GM20000 (cell line): ENCODE data around the gene CTSD.

Experiments
- DNase-seq: peaks from one replicate; pipeline ENCODE4 v3.0.0; 2012; ENCODE audit warnings: low spot score
- TF ChIP-seq, protein P1 (sequence below): IDR thresholded peaks from 2 replicates; pipeline ENCODE4 v1.5.1; 2012; ENCODE audit warnings: mild to moderate bottlenecking, control low read depth; ENCODE audit errors: extremely low read depth, missing control alignments

The CTSD gene

DNA sequence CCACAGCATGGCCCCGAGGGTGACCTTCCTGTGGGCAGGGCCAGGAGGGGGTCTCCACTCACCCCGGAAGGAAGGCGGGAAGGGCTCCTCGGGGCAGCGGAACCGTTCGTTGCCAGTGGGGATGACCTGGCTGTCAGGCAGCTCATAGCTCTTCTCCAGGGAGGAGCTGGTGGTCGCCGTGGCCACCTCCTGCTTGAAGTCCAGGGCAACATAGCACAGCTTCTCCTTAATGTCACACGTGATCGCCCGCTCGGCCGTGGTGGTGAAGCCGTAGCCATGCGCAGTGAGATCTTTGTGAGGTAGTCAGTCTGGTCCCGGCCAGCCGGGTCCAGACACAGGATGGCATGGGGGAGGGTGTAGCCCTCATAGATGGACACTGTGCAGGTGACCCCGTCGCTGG, 39.5 kb upstream of the CTSD start:
- TF ChIP-seq, protein P1, sequence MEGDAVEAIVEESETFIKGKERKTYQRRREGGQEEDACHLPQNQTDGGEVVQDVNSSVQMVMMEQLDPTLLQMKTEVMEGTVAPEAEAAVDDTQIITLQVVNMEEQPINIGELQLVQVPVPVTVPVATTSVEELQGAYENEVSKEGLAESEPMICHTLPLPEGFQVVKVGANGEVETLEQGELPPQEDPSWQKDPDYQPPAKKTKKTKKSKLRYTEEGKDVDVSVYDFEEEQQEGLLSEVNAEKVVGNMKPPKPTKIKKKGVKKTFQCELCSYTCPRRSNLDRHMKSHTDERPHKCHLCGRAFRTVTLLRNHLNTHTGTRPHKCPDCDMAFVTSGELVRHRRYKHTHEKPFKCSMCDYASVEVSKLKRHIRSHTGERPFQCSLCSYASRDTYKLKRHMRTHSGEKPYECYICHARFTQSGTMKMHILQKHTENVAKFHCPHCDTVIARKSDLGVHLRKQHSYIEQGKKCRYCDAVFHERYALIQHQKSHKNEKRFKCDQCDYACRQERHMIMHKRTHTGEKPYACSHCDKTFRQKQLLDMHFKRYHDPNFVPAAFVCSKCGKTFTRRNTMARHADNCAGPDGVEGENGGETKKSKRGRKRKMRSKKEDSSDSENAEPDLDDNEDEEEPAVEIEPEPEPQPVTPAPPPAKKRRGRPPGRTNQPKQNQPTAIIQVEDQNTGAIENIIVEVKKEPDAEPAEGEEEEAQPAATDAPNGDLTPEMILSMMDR: no peak
- DNase-seq: no peak

DNA sequence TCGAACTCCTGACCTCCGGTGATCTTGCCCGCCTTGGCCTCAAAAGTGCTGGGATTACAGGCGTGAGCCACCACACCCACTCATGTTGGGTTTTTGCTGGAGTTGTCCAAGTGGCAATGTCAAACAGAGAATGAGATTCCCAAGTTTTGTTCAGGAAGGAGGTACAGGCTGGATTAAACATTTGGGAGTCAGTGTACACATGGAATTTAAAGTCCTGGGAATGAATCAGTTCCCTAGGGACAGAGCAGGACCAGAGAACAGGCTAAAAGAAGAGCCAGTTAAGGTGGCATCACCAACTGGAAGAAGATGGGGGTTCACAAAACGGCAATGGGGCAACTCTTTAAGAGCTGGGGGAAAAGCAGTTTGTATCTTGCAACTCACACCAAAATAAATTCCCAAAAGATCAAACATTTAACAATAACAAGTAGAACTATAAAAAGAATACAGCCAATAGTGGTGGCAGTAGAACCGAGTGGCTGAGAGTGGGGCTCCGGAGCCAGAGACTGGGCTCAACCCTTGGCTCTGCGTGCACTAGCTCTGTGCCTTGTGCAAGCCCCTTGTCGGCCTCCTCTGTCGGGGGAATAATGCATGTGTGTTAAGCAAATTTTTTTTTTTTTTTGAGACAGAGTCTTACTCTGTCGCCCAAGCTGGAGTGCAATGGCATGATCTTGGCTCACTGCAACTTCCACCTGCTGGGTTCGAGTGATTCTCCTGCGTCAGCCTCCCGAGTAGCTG, 33.8 kb upstream of the CTSD start:
- TF ChIP-seq, protein P1: no peak
- DNase-seq: no peak

DNA sequence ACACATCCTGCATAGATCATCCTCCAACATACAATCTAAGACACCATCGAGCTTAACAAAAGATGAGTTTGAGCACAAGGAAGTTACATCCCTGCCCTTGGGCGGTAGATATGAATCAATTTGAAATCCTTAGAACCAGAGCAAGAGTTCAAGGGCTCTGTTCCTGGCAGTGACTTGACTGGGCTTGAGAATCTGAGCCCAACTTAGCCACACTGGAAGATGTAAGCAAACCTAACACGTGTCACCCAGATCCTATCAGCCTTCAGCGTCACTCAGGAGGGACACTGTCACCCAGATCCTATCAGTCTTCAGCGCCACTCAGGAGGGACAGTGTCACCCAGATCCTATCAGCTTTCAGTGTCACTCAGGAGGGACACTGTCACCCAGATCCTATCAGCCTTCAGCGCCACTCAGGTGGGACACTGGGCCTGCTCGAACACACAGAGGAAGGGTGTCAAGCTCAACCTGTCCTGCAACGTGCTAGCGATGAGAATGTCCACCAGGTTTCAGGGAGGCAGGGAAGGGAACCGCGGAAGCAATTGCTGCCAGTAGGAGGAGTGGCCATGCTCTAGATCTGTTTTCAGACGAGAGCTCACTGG, 32.8 kb upstream of the CTSD start:
- no peak for DNase-seq

DNA sequence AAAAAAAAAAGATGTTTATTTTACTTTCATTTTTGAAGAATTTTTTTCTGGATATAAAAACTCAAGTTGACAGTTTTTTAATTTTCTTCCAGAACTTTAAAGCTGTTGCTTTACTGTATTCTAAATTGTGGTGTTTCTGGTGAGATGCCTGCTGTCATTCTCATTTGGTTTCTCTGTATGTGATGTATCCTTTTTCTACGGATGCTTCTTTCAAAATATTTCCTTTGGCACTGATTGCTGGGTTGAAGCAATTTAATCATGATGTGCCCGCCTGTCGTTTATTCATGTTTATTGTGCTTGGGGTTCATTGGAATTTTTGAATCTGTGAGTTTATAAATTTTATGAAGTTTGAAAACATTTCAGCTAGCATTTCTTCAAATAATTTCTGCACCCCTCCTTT, 29.4 kb upstream of the CTSD start:
- no peak for DNase-seq
- TF ChIP-seq, protein P1: no peak

More for the DNA sequence above, 32.8 kb upstream of the CTSD start:
- TF ChIP-seq, protein P1: no peak

DNA sequence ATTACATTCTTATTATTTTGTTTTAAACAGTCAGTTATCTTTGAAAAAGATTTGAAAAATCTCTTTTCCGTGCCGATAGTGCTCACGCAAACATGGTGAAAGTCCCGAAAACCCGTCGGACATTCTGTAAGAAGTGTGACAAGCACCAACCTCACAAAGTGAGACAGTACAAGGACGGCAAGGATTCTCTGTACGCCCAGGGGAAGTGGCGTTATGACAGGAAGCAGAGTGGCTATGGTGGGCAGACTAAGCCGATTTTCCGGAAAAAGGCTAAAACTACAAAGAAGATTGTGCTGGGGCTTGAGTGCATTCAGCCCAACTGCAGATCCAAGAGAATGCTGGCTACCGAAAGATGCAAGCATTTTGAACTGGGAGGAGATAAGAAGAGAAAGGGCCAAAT, 28.7 kb upstream of the CTSD start:
- no peak for DNase-seq
- TF ChIP-seq, protein P1: no peak

DNA sequence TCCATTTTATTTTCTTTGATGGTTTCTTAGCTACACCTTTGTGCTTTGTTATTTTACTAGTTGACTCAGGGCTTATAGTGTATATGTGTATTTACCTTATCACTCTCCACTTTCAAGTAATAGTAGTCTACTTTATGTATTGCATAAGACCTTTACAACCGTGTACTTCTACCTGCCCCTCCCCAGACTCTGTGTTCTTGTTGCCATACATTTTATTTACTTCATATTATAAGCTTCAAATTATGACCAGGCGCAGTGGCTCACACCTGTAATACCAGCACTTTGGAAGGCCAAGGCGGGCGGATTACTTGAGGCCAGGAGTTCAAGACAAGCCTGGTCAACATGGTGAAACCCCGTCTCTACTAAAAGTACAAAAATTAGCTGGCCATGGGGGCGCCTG, 28.2 kb upstream of the CTSD start:
- no peak for DNase-seq
- TF ChIP-seq, protein P1: no peak

DNA sequence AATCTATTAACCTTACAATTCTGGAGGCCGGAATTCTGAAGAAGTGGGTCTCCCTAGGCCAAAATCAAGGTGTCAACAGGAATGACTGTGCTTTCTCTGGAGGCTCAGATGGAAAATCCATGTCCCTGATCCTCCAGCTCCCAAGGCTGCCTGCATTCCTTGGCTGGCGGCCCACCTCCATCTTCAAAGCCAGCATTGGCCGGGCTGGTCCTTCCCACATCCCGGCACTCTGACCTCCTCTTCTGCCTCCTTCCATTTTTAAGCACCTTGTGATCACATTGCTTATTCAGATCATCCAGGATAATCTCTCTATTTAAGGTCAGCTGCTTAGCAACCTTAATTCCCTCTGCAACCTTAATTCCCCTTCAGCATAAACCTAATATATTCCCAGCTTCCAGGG, 22.7 kb upstream of the CTSD start:
- no peak for DNase-seq
- TF ChIP-seq, protein P1: no peak
